ENCODE data around the gene ADGRL2.

DNA sequence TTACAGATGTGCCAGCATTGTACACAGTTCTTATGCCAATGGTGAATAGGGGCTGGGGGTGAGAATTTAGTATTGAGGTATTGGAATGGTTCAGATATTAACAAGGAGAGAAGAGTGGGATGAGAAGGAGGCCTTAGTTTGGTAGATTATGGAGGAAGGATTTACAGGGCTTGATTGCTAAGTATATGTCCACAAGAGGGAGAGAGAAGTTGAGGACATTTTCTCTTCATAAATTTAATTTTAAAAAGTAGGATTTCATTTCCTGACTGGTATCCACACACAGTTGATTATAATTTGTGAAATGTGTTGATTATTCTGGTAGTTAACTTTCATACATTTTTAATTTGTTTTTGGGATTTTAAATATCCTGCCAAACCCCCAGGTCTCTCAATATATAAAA is 213.0 kb downstream of the ADGRL2 start:
- TF ChIP-seq POLR2AphosphoS5 (IDR thresholded peaks at IDR 0.05; ENCODE audit: low read depth, low read length), result no peak
- TF ChIP-seq, protein P1, sequence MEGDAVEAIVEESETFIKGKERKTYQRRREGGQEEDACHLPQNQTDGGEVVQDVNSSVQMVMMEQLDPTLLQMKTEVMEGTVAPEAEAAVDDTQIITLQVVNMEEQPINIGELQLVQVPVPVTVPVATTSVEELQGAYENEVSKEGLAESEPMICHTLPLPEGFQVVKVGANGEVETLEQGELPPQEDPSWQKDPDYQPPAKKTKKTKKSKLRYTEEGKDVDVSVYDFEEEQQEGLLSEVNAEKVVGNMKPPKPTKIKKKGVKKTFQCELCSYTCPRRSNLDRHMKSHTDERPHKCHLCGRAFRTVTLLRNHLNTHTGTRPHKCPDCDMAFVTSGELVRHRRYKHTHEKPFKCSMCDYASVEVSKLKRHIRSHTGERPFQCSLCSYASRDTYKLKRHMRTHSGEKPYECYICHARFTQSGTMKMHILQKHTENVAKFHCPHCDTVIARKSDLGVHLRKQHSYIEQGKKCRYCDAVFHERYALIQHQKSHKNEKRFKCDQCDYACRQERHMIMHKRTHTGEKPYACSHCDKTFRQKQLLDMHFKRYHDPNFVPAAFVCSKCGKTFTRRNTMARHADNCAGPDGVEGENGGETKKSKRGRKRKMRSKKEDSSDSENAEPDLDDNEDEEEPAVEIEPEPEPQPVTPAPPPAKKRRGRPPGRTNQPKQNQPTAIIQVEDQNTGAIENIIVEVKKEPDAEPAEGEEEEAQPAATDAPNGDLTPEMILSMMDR (IDR thresholded peaks at IDR 0.05), result no peak
